ENCODE data around the gene HMGA1. TPM values are rescaled to one million over a fixed set of nuclear protein-coding genes. Genes with fewer than 3 reads are reported as not detected.
"Not testable (repeated sequence)": the region's sequence is repeated elsewhere in the genome, so short reads cannot be mapped to it uniquely, and the experiment has no call there.

The HMGA1 gene
- total RNA-seq, 1 donor from 2014 or later: 45.7 TPM

DNA sequence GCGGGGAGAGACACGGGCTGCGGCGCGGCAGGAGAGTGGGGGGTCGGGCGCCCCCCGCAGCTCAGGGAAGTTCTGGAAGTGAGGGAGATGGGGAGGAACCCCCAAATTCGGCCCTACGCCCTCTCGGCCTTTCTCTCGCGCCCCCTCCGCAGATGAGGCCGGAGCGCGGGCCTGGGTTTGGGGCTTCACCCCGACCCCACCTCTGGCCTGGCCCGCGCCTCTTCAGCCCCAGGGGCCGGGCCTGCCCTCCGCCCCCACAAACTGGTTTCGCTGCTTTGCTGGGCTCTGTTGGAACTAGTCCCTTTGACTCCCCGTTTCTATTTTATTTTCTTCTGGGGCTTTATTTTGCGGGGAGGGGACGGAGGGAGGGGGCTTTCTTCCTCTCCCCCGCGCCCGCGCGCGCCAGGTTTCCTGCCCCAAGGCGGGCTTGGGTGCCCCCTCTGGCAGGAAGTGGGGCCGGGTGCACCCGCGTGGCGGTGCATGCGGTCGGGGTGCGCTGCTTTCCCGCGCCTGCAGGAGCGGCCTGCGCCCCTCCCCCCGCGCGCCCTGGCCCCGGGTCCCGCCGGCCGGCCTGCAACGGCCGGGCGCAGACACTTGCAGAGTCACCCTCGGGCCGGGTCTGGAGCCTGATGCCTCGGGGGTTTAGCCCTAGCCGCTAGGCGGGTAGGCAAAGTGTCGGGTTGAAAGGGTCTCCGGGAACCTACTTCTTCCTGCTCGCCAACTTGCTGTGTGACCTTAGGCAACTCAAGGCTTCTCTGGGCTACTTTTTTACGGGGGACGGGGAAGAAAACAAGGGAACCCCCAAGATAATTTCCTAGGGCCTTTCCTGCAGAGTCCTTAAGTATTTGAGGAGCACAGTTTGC, 1.3 kb downstream of the HMGA1 start:
- DNase-seq (peak; percentile 61), ATAC-seq (ENCODE audit: poor library complexity) (peak; percentile 15)
- intact Hi-C loops (cut with DNase I): no loop called here

DNA sequence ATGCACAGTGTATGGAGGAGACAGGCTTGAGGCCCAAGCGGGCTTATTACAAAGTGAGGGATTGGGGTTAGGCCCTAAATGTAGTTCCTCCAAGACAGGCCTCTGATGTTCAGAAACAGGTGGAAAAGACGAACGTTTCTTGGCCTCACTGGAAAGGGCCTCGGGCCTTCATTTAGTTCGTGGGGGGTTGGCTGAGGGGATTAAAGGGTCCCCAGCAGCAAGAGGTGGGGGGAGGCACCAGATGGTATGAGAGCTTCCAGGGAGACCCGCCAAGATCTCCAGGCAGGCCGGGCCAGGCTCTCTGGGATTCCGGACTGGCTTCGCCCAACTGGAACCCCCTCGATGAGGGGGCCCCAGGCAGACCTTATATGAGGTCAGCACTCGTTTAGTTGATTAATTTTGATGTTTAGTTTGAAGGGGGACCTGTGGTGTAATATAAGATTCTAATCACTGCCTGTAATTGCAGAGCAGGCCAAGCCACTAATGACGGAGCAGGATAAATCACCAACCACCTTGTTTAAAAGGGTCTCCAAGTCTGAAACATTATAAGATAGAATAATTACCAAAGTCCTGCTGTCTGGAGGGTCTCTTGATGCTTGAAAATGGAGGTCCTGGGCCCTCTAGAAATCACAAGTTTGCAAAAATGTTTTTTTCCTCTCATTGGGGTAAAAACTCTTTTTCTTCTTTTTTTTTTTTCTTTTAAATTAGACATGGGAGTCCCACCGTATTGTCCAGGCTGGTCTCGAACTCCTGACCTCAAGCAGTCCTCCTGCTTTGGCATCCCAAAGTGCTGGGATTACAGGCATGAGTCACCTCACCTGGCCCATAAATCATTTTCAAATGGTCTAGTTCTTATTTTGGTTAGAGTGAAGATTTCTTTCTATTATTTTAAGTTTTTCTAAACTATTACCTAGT, 2.2 kb downstream of the HMGA1 start:
- ATAC-seq (ENCODE audit: poor library complexity): no peak
- DNase-seq: no peak
- intact Hi-C loops (cut with DNase I): no loop called here

- DNase-seq (no peak), ATAC-seq (ENCODE audit: poor library complexity) (no peak)
- intact Hi-C loops (cut with DNase I): no loop called here
Measured at GRCh38 chr6:34239500-34239825, 2.8 kb downstream of the HMGA1 start.

GRCh38 chr6:34239893-34240292, 3.2 kb downstream of the HMGA1 start:
- intact Hi-C loops (cut with DNase I): no loop called here
- DNase-seq: no peak
- ATAC-seq (ENCODE audit: poor library complexity): no peak

DNA sequence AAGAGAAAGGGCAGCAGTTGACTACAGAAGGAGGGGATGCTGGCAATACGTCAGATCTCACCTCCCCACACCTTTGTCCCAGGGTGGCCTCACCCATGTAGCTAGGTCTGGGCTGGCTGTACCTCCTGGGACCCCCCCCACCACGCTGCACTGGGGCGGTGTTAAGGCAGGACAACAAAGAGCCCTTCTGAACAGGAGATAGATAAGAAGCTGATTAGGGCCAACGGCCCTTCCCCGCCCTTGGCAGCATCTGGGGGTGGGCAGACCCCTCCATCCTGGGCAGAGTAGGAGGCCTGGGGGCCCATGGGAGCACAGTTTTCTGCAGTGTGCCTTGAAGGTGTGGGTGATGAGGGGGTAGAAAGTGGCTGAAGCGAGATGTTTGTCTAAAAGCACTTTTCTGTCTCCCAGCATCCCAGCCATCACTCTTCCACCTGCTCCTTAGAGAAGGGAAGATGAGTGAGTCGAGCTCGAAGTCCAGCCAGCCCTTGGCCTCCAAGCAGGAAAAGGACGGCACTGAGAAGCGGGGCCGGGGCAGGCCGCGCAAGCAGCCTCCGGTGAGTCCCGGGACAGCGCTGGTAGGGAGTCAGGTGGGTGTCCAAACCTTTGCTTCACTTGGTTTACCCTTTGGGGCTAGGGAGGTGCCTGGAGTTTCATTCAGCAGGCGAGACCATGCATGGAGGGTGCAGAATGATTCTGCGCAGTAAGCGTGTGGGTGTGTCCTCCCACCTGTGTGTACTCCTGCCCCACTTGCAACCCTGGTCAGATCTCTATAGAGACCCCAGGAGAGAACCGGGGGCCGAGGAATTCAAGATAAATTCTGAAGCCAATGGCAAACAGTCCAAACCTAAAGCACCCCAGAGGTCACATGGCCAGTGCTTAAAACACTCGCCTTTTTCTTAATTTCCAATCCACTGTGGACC, 3.9 kb downstream of the HMGA1 start:
- DNase-seq (no peak), ATAC-seq (ENCODE audit: poor library complexity) (no peak)
- intact Hi-C loops (cut with DNase I): no loop called here

- intact Hi-C loops (cut with DNase I): no loop called here
- no peak for DNase-seq
- ATAC-seq (ENCODE audit: poor library complexity): no peak
Measured at GRCh38 chr6:34241351-34242215, 4.9 kb downstream of the HMGA1 start.

DNA sequence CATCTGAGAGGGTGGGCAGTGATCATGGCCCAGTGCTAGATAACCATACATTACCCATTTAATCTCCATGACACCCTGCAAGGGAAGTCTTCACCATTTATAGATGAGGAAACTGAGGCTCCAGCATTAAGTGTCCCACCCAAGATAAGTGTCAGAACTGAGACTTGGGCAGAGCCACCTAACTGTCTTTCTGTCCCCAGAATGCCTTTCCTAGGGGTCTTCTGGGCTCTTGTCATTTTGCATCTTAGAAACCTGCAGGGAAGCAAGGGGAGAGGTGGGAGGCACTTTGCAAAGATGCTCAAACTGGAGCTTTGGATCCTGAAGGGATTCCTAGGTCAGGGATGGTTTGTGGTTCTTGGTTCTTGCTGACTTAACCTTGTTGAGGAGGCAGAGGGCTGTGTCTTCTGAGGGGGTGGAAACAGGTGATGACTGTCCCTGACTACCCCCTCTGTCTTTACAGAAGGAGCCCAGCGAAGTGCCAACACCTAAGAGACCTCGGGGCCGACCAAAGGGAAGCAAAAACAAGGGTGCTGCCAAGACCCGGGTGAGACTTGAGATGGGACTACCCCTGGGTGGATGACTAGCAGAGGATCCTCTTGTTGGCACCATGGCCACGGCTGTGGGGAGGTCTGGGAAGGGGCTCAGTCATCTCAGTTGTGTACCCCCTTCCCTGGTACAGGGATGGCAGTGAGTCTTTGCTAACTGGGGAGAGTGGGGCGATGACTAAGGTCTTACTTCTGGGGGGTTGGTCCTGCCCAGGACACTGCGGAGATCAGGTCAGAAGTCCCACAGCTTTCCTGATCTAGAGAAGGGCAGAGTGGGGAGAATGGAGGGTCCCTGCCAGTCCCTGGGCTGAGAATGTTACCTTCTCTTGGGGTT, 5.8 kb downstream of the HMGA1 start:
- DNase-seq (no peak), ATAC-seq (ENCODE audit: poor library complexity) (no peak)
- intact Hi-C loops (cut with DNase I): no loop called here

DNA sequence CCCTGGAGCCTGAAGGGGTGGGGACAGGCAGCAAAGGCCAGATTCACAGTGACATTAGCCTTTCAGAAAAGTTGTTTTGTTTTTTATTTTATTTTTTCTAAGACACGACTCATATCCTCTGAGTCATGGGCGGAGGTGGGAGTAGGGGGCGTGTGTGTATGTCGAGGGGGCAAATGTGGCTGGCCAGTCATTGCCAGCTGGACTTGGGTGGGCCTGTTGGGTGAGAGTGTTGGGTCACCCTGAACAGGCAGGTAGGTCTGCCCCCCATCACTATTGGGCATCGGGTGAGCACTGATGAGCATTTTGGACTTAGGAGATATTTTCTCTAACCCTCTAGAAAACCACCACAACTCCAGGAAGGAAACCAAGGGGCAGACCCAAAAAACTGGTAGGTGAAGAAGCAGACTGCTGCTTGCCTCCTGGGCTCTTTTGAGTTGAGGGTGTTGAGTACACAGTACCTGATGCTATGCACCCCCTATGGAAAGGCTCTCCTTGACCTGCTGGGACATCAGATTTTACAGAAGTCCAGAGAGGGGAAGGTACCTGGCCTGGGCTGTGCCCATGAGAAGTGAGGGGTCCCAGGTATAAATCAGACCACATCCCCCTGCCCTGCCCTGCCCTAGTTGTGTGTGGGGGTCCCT, 6.6 kb downstream of the HMGA1 start:
- DNase-seq (no peak), ATAC-seq (ENCODE audit: poor library complexity) (no peak)
- intact Hi-C loops (cut with DNase I): no loop called here

DNA sequence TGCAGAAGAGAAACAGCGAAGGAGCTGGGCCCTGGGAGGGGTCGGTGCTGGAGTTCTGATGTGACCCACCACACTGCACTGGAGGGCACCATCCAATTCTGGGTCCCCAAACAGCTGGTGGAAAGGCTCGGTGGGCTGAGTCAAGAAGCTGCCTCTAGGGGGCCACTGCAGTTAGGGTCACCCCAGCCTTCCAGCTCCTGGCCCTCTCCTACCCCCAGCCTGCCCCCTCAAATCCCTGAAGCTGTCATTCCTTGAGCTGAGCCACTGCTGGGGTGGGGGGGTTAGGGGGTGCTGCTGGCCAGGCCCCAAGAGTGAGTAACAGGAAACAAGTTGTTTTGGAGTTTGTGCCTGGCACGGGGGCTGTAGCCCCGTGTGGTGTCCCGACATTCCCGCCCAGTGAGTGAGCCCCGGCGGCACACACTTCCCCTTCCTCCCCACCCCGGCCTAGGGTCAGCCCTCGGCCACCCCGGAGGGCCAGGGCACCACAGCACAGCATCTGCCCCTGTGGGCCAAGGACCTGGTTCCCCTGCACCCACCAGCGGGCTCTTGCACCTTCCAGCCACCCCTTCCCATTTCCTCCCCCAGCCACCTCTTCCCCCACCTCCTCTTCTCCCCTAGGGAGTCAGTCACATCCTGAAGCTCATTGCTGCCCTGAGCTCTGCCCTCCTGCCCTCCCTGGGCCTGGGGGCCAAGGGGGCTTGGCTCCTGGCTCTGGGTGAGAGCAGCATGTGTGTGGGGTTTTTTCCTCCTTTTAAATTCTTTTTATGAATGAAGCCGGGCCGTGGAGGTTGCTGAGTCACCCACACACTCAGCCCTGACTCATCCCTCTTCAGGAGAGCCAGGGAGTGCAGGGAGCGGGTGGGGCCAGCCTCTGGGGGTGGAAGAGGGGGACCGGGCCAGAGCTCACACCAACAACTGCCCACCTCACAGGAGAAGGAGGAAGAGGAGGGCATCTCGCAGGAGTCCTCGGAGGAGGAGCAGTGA, 7.5 kb downstream of the HMGA1 start:
- intact Hi-C loops (cut with DNase I): no loop called here
- DNase-seq: peak; percentile 59
- ATAC-seq (ENCODE audit: poor library complexity): no peak

GRCh38 chr6:34245032-34245760, 8.5 kb downstream of the HMGA1 start:
- DNase-seq; intact Hi-C loops (cut with DNase I): not testable (repeated sequence)

GRCh38 chr6:34245761-34246140, 9.1 kb downstream of the HMGA1 start:
- intact Hi-C loops (cut with DNase I); ATAC-seq (ENCODE audit: poor library complexity); DNase-seq: not testable (repeated sequence)

More at GRCh38 chr6:34245032-34245760, 8.5 kb downstream of the HMGA1 start:
- ATAC-seq (ENCODE audit: poor library complexity): not testable (repeated sequence)

- intact Hi-C loops (cut with DNase I): no loop called here
- ATAC-seq (ENCODE audit: poor library complexity) (no peak), DNase-seq (no peak)
Measured at GRCh38 chr6:34246249-34246562, 9.5 kb downstream of the HMGA1 start.

GRCh38 chr6:34246563-34247391, 10.1 kb downstream of the HMGA1 start:
- DNase-seq: no peak
- ATAC-seq (ENCODE audit: poor library complexity): no peak
- intact Hi-C loops (cut with DNase I): no loop called here
